ENCODE measurements around the gene ELAVL1. TPM values are rescaled to one million over a fixed set of nuclear protein-coding genes. Genes with fewer than 3 reads are reported as not detected.

ELAVL1 gene
- total and polyA plus RNA-seq, 2 donors (not counting 1 experiment from before 2014, with no cell fraction given), result 21.8 to 63.5 TPM

DNA sequence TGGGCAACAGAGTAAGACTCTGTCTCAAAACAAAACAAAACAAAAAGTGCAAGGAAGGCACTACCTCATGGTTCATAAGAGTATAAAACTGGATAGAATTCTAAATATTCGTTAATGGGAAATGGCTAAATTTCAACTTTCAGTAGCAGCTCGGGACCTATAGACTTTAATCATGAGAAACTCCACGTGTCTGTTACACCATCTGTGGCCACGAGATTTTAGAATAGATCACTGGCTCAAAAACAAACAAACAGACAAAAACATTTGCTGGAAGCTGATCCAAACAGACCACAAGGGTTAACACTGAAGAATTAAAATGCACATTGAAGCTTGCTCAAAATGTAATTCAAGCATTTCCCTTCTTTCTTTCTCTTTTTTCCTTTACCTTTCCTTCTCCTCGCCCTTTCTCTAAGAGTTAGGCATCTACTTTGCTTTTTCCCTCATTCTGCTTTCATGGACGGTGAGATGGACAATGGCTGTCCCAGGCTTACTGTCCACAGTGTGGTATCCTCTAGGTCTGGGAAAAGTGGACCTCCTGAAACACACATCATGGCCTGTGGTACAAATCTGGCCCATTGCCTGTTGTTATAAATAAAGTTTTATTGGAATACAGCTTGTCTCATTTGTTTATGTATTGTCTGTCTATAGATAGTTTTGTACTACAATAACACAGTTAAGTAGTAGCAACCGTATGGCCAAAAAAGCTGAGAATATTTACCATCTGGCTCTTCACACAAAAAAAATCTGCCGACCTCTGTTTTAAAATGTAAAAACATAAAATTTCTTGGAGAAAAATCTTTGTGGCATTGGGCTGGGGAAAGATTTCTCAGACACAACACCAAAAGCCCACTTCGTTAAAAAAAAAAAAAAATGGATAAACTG is 10.3 kb downstream of the ELAVL1 start:
- Histone ChIP-seq H2AFZ (ENCODE audit: insufficient read depth, low read depth, low read length, poor library complexity, severe bottlenecking) (no peak overlapping the region), H3K79me2 (ENCODE audit: control insufficient read depth, insufficient read depth, low read length) (peaks cover 99% of the 10 kb centered on the region), H3K4me1 (ENCODE audit: control insufficient read depth in 2 of 2, insufficient read depth in 2 of 2, low read length in 2 of 2) (peaks cover 8 to 22% of the 10 kb centered on the region in 2 donors), H3K9me3 (ENCODE audit: control extremely low read depth in 1 of 3, control insufficient read depth in 2 of 3, insufficient read depth in 1 of 3, low read length in 2 of 3) (no peaks in the 10 kb centered on the region), H4K20me1 (ENCODE audit: control insufficient read depth, insufficient read depth, low read length, poor library complexity, severe bottlenecking) (peaks cover 91% of the 10 kb centered on the region), H3K4me3 (ENCODE audit: control extremely low read depth in 1 of 5, extremely low read depth in 1 of 5, insufficient read depth in 1 of 5, low read depth in 2 of 5, low read length in 4 of 5) (no peak overlapping the region), H3K4me2 (replicated peaks; ENCODE audit: low read depth, low read length, poor library complexity, severe bottlenecking) (no peak overlapping the region), H3K9ac (ENCODE audit: low read length) (no peak overlapping the region), H3K27ac (ENCODE audit: low read length in 2 of 2) (no peak overlapping the region), H3K27me3 (replicated peaks in 1 of 4; ENCODE audit: control extremely low read depth in 1 of 4, control insufficient read depth in 3 of 4, insufficient read depth in 4 of 4, low read length in 3 of 4) (no peaks in the 10 kb centered on the region), H3K36me3 (replicated peaks in 1 of 2; ENCODE audit: control extremely low read depth in 1 of 2, control insufficient read depth in 1 of 2, extremely low read depth in 1 of 2, insufficient read depth in 2 of 2, low read length in 1 of 2) (peaks cover under 1 to 20% of the 10 kb centered on the region in 2 experiments)
- Mint-ChIP-seq H3K27ac (no peak overlapping the region), H3K27me3 (no peaks in the 10 kb centered on the region), H3K4me1 (peaks cover 50% of the 10 kb centered on the region), H3K4me3 (no peak overlapping the region), H3K9me3 (ENCODE audit: insufficient read depth) (no peaks in the 10 kb centered on the region)
- no peak for DNase-seq
- TF ChIP-seq EZH2 (IDR thresholded peaks at IDR 0.05; ENCODE audit: borderline replicate concordance, insufficient read depth, low read depth, low read length, poor library complexity, severe bottlenecking) (no peak), CTCF (IDR thresholded peaks at IDR 0.05) (no peak)
- intact Hi-C loops (cut with micrococcal nuclease), result no loop called here
- POLR2A ChIA-PET, result interaction anchor here (0.7 kb wide), 1 partner anchor 106 kb away, joined by 5 read pairs; no protein-coding TSS in a partner anchor
- CTCF ChIA-PET, result interaction anchor here (0.7 to 1.1 kb wide), 3 partner anchors 10 to 244 kb away, joined by 3 read pairs; partner anchors contain the start of genes ELAVL1 and TIMM44
- ATAC-seq (ENCODE audit: low read depth), result no peak
- 79% methylated on average over 4 of the region's 9 CpGs for WGBS (ENCODE audit: insufficient coverage)

GRCh38 chr19:7994114-7994513 is 11.3 kb downstream of the ELAVL1 start:
- H3K4me2 ChIP-seq (replicated peaks; ENCODE audit: low read depth, low read length, poor library complexity, severe bottlenecking), result no peak overlapping the region
- no peak for TF ChIP-seq CTCF (IDR thresholded peaks at IDR 0.05)
- TF ChIP-seq EZH2 (IDR thresholded peaks at IDR 0.05; ENCODE audit: borderline replicate concordance, insufficient read depth, low read depth, low read length, poor library complexity, severe bottlenecking), result no peak
- H3K27me3 ChIP-seq (replicated peaks in 1 of 4; ENCODE audit: control extremely low read depth in 1 of 4, control insufficient read depth in 3 of 4, insufficient read depth in 4 of 4, low read length in 3 of 4), result no peaks in the 10 kb centered on the region
- Mint-ChIP-seq H3K9me3 (ENCODE audit: insufficient read depth) (no peaks in the 10 kb centered on the region), H3K4me1 (peaks cover 42% of the 10 kb centered on the region), H3K27ac (no peak overlapping the region), H3K27me3 (no peaks in the 10 kb centered on the region), H3K4me3 (no peak overlapping the region)
- H3K79me2 ChIP-seq (ENCODE audit: control insufficient read depth, insufficient read depth, low read length), result peaks cover 98% of the 10 kb centered on the region
- H3K36me3 ChIP-seq (replicated peaks in 1 of 2; ENCODE audit: control extremely low read depth in 1 of 2, control insufficient read depth in 1 of 2, extremely low read depth in 1 of 2, insufficient read depth in 2 of 2, low read length in 1 of 2), result peaks cover 0 to 26% of the 10 kb centered on the region in 2 experiments
- POLR2A ChIA-PET, result interaction anchor here (0.5 kb wide), 1 partner anchor 156 kb away, joined by 7 read pairs; no protein-coding TSS in a partner anchor
- CTCF ChIA-PET, result no interaction called here
- H3K4me1 ChIP-seq (ENCODE audit: control insufficient read depth in 2 of 2, insufficient read depth in 2 of 2, low read length in 2 of 2), result peaks cover 8 to 22% of the 10 kb centered on the region in 2 donors
- intact Hi-C loops (cut with micrococcal nuclease), result no loop called here
- ATAC-seq (ENCODE audit: low read depth) (no peak), DNase-seq (no peak)
- no peak overlapping the region for H2AFZ ChIP-seq (ENCODE audit: insufficient read depth, low read depth, low read length, poor library complexity, severe bottlenecking)
- H3K27ac ChIP-seq (ENCODE audit: low read length in 2 of 2), result no peak overlapping the region
- H4K20me1 ChIP-seq (ENCODE audit: control insufficient read depth, insufficient read depth, low read length, poor library complexity, severe bottlenecking), result peaks cover 91% of the 10 kb centered on the region
- 54% methylated on average over 3 of the region's 6 CpGs for WGBS (ENCODE audit: insufficient coverage)
- H3K9me3 ChIP-seq (ENCODE audit: control extremely low read depth in 1 of 3, control insufficient read depth in 2 of 3, insufficient read depth in 1 of 3, low read length in 2 of 3), result no peaks in the 10 kb centered on the region
- no peak overlapping the region for H3K9ac ChIP-seq (ENCODE audit: low read length)
- no peak overlapping the region for H3K4me3 ChIP-seq (ENCODE audit: control extremely low read depth in 1 of 5, extremely low read depth in 1 of 5, insufficient read depth in 1 of 5, low read depth in 2 of 5, low read length in 4 of 5)

Measured in B cell (primary cell).